Inferior parietal cortex (tissue), 1 donor: ENCODE results near the gene STOML1.
"Not testable (repeated sequence)": the region's sequence is repeated elsewhere in the genome, so short reads cannot be mapped to it uniquely, and the experiment has no call there.

ENCODE experiments used
- DNase-seq: peaks from one replicate; pipeline ENCODE4 v3.0.0-alpha.2; 2016; ENCODE audit errors: extremely low spot score

The STOML1 gene

DNA sequence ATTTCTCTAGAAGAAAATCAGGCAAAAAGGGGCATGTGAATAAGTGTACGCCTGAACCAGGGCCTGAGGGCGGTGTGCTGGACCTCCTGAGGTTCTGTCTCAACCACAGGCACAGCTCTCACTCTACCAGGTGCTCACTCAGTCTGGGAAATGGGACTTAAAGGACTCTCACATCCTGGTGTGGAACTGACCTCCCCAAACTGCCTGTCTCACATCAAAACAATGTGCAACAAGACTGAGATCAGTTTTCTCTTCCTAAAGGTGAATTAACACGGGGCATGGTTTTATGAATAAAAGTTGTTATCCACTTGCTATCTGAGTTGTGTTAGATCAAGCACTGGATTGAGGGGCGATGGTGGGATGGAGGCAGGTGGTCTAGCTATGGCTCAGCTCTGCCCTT lies 4.8 kb downstream of the STOML1 start:
- no peak for DNase-seq

DNA sequence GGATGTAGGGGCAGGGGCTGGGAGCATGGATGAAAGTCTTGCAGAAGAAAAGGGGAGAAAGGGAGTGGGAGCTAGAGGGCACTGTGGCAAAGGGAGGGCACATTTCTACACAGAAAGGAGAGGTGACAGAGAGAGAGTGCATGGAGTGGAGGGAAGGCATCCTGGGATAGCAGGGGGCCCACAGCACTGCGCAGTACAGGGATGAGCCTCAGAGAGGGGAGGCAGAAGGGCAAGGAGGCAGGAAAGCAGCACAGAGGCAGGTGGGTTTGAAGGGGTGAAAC lies 5.4 kb downstream of the STOML1 start:
- no peak for DNase-seq

GRCh38 chr15:73986055-73986775 lies 5.9 kb downstream of the STOML1 start:
- DNase-seq, result no peak

DNA sequence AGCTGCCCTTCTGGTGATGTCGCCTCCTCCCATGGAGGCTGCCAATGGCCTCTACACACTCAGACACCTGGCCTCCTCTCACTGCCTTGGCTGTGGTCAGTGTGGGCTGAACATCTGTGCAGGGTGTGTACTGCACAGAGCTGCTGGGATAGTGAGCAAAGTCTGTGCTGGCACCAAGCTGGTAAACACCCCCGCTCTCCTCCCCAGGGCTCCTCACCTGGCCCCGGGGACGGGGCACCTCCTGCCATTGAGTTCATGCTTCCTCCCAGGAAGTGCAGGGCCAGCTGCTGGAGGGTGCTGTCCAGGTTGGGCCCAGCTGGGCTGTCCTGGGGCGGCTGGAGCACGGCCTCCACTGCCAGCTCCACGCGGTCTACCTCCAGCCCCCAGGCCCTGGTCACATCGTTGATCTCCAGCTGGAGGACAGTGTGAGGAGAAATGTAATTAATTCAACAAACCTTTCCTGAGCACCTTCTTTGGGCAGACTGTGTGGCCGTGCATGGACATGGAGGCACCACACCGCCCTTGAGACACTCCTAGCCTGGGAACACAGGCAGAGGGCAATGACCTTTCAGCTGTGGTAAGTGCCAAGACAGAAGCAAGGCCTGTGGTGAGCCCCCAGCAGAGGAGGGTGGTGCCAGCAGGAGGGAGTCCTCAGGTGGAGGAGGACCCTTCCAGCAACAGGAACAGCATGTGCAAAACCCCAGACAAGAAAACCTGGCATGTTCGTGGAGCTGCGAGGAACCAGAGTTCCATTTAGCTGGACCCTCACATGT lies 6.8 kb downstream of the STOML1 start:
- DNase-seq, result no peak

DNA sequence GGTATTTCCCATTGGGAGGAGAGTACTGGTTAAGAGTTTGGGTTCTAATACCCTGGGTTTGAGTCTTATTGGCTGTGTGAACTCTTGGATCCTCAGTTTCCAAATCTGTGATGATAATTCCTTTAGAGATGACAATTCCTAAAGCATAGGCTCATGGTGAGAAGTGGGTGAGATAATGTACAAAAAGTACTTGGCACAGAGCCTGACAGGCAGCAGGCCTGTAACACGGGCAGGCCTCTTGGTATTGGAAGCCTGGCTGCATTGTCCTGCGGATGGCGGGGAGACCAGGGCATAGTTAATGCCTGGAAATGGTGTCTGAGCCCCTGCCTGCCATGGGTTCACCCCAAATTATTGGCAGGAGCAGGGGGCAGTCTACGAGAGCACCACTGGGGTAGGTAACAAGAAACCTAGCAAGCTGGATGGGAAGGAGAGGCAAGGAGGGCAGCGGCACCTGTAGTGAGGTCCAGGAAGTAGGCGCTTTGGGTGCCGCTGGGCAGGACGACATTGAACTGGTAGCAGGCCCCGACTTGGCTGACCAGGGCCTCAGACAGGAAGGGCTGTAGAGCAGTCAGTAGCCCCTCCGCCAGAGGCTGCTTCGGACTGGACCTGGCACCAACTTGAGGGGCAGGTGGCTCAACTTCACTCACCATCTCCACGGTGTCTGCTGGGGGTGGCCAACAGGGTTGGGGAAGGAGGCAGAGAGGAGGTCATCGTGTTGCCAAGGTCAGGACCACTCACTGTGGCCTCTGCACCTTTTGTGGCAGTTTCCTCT lies 7.7 kb downstream of the STOML1 start:
- no peak for DNase-seq

GRCh38 chr15:73983773-73984172 lies 8.3 kb downstream of the STOML1 start:
- no peak for DNase-seq

GRCh38 chr15:73983211-73983727 lies 8.8 kb downstream of the STOML1 start:
- DNase-seq, result no peak

- DNase-seq, result no peak
Measured at GRCh38 chr15:73982222-73982962, 9.7 kb downstream of the STOML1 start.

GRCh38 chr15:73981761-73982221 lies 10.3 kb downstream of the STOML1 start:
- no peak for DNase-seq

DNA sequence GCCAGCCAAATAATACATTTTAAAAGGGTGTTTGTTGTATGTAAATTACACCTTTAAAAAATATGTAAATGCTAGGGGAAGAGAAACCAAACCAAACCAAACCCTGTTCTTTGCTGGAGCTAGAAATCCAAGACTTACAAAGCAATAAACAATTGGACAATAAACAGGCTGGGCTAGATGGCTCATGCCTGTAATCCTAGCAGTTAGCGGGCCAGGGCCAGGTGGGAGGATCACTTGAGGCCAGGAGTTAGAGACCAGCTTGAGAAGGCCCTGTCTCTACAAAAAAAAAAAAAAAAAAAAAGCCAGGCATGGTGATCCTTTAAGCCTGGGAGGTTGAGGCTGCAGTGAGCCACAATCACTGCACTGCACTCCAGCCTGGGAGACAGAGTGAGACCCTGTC lies 12.5 kb downstream of the STOML1 start:
- no peak for DNase-seq

DNA sequence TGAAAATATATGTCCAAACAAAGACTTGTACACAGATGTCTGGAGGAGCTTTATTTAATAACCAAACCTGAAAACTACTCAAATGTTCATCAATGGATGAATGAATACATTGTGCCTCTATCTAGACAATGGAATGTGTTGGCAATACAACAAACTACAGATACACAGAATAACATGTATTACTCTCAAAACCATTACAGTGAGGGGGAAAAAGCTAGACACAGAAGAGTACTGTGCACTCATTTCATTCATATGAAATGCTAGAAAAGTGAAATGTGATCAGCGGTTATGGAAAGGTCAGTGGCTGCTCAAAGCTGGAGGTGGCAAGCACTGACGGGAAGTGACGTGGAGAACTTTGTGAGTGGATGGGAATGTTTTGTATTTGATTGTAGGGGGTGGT lies 13.2 kb downstream of the STOML1 start:
- no peak for DNase-seq

- not testable (repeated sequence) for DNase-seq
Measured at GRCh38 chr15:73975440-73976125, 16.5 kb downstream of the STOML1 start.

GRCh38 chr15:73973683-73974200 lies 18.4 kb downstream of the STOML1 start:
- DNase-seq, result not testable (repeated sequence)

GRCh38 chr15:73972984-73973682 lies 19.0 kb downstream of the STOML1 start:
- DNase-seq, result peak; percentile 86

DNA sequence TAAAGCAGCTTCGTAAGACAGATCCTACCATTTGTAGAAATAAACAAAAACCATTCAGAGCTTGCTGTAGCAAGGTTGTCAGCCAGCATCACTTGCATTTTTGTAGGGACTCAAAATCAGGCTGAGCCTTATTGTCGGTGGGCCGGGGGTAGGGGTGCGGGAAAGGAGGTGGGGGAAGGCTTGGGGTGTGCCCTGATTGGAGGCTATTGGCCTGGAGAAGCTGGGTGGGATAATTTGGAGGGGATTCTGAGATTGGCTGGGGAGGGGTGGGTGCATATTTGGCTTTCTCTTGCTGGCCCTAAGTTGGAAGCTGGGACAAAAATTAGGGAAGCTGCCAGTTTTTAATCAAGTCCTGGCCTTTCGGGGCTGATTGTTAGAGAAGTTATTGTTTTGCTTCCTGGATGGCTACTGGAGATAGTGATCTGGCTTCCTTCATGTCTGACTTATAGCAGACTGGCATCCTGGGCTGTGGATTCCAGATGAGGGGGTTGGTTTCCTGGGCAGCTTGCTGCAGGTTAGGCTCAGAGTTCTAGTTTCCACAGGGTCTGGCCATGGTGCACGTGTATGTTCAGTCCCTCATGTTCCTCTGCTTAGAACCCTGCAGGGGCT lies 22.8 kb downstream of the STOML1 start:
- DNase-seq, result no peak

GRCh38 chr15:73968461-73968860 lies 23.6 kb downstream of the STOML1 start:
- no peak for DNase-seq

- DNase-seq, result no peak
Measured at GRCh38 chr15:73965758-73966113, 26.4 kb downstream of the STOML1 start.

GRCh38 chr15:73965094-73965757 lies 26.9 kb downstream of the STOML1 start:
- no peak for DNase-seq

- DNase-seq, result peak; percentile 72
Measured at GRCh38 chr15:73964736-73965093, 27.4 kb downstream of the STOML1 start.
